H9 (cell line): Measurements from ENCODE around the gene PPFIBP2. TPM values are rescaled to one million over a fixed set of nuclear protein-coding genes. Genes with fewer than 3 reads are reported as not detected.

ENCODE experiments used
- DNase-seq: peaks from one replicate; pipeline ENCODE4 v3.0.0-alpha.2; 2017
- H2AFZ ChIP-seq: one replicate; pipeline ENCODE4 v1.6.1; 2013; ENCODE audit warnings: mild to moderate bottlenecking, low read length, control low read depth, moderate library complexity
- H2AK5ac ChIP-seq: 2 replicates; pipeline ENCODE4 v1.6.1; 2013; ENCODE audit warnings: low read length, control low read depth, mixed read lengths; ENCODE audit not compliant: insufficient read length
- H2BK120ac ChIP-seq: one replicate; pipeline ENCODE4 v1.6.1; 2013; ENCODE audit warnings: low read depth, mild to moderate bottlenecking, low read length, control low read depth, inconsistent platforms; ENCODE audit not compliant: poor library complexity, severe bottlenecking
- H2BK12ac ChIP-seq: 2 replicates; pipeline ENCODE4 v1.6.1; 2013; ENCODE audit warnings: low read length, control low read depth, mixed read lengths, low read depth; ENCODE audit not compliant: insufficient read length
- H2BK15ac ChIP-seq: 2 replicates; pipeline ENCODE4 v1.6.1; 2013; ENCODE audit warnings: low read depth, low read length, control low read depth
- H2BK20ac ChIP-seq: one replicate; pipeline ENCODE4 v1.6.1; 2013; ENCODE audit warnings: low read depth, mild to moderate bottlenecking, low read length, control low read depth, inconsistent platforms; ENCODE audit not compliant: poor library complexity, severe bottlenecking
- H2BK5ac ChIP-seq: 2 replicates; pipeline ENCODE4 v1.6.1; 2013; ENCODE audit warnings: low read length, control low read depth, mixed read lengths; ENCODE audit not compliant: insufficient read length
- H3K14ac ChIP-seq: 2 replicates; pipeline ENCODE4 v1.6.1; 2013; ENCODE audit warnings: low read length, control low read depth; ENCODE audit not compliant: insufficient read depth
- H3K18ac ChIP-seq: 2 replicates; pipeline ENCODE4 v1.6.1; 2013; ENCODE audit warnings: low read depth, mild to moderate bottlenecking, mixed read lengths, low read length, control low read depth; ENCODE audit not compliant: insufficient read length
- H3K23ac ChIP-seq: 2 replicates; pipeline ENCODE4 v1.6.1; 2013; ENCODE audit warnings: low read length, control low read depth, mixed read lengths, low read depth; ENCODE audit not compliant: insufficient read length
- H3K23me2 ChIP-seq: 2 replicates; pipeline ENCODE4 v1.6.1; 2013; ENCODE audit warnings: low read depth, mild to moderate bottlenecking, mixed read lengths, low read length, control low read depth; ENCODE audit not compliant: insufficient read length, poor library complexity, severe bottlenecking
- H3K27ac ChIP-seq: 2 replicates; pipeline ENCODE4 v1.5.1; 2013; ENCODE audit warnings: low read length, control low read depth, mixed read lengths, low read depth; ENCODE audit not compliant: insufficient read length
- H3K27me3 ChIP-seq: 2 replicates; pipeline ENCODE4 v1.6.1; 2013; ENCODE audit warnings: low read length, control low read depth, inconsistent platforms; ENCODE audit not compliant: insufficient read depth
- H3K4ac ChIP-seq: 2 replicates; pipeline ENCODE4 v1.6.1; 2013; ENCODE audit warnings: low read depth, mild to moderate bottlenecking, control low read depth, inconsistent platforms, low read length, moderate library complexity
- H3K4me1 ChIP-seq: 2 replicates; pipeline ENCODE4 v1.6.1; 2013; ENCODE audit warnings: low read length, control low read depth, inconsistent platforms; ENCODE audit not compliant: insufficient read depth
- H3K4me2 ChIP-seq: 2 replicates; pipeline ENCODE4 v1.6.1; 2013; ENCODE audit warnings: low read length, control low read depth, mixed read lengths; ENCODE audit not compliant: insufficient read length, insufficient read depth
- H3K56ac ChIP-seq: 2 replicates; pipeline ENCODE4 v1.6.1; 2013; ENCODE audit warnings: low read depth, mild to moderate bottlenecking, mixed read lengths, low read length, control low read depth; ENCODE audit not compliant: insufficient read length
- H3K79me1 ChIP-seq: 2 replicates; pipeline ENCODE4 v1.6.1; 2013; ENCODE audit warnings: low read depth, mild to moderate bottlenecking, moderate library complexity, low read length, control low read depth, inconsistent platforms; ENCODE audit not compliant: insufficient read depth, poor library complexity, severe bottlenecking
- H3K79me2 ChIP-seq: 2 replicates; pipeline ENCODE4 v1.6.1; 2013; ENCODE audit warnings: low read length, control low read depth, inconsistent platforms; ENCODE audit not compliant: insufficient read depth
- H3K9ac ChIP-seq: 2 replicates; pipeline ENCODE4 v1.6.1; 2013; ENCODE audit warnings: low read length, control low read depth, mixed read lengths; ENCODE audit not compliant: insufficient read length; ENCODE audit errors: extremely low read depth
- H3K9me3 ChIP-seq: one replicate; pipeline ENCODE4 v1.6.1; 2013; ENCODE audit warnings: low read depth, low read length, inconsistent platforms; ENCODE audit not compliant: control insufficient read depth
- H3T11ph ChIP-seq: one replicate; pipeline ENCODE4 v1.6.1; 2013; ENCODE audit warnings: mild to moderate bottlenecking, low read length, control low read depth, inconsistent platforms
- H4K20me1 ChIP-seq: one replicate; pipeline ENCODE4 v1.6.1; 2013; ENCODE audit not compliant: control insufficient read depth, insufficient read length, insufficient read depth
- H4K5ac ChIP-seq: 2 replicates; pipeline ENCODE4 v1.6.1; 2013; ENCODE audit warnings: low read depth, mild to moderate bottlenecking, mixed read lengths, low read length, control low read depth; ENCODE audit not compliant: insufficient read length
- H4K8ac ChIP-seq: replicated peaks from 2 replicates; pipeline ENCODE4 v1.6.1; 2013; ENCODE audit warnings: low read length, control low read depth, mixed read lengths, low read depth; ENCODE audit not compliant: insufficient read length
- H4K91ac ChIP-seq: 2 replicates; pipeline ENCODE4 v1.6.1; 2013; ENCODE audit warnings: low read depth, mild to moderate bottlenecking, moderate library complexity, mixed read lengths, low read length, control low read depth; ENCODE audit not compliant: insufficient read length
- H3K27ac Mint-ChIP-seq, 3 experiments: 2 replicates in 2 of 3; 3 replicates in 1 of 3; pipeline ENCODE4 v1.8.0; 2020 to 2021; ENCODE audit warnings: mixed read lengths in 3 of 3, mild to moderate bottlenecking in 1 of 3, moderate library complexity in 1 of 3
- H3K27me3 Mint-ChIP-seq: 2 replicates; pipeline ENCODE4 v1.8.0; 2021; ENCODE audit warnings: low read depth, mild to moderate bottlenecking, moderate library complexity, mixed read lengths
- H3K36me3 Mint-ChIP-seq, 3 experiments: 2 replicates in 2 of 3; 3 replicates in 1 of 3; pipeline ENCODE4 v1.8.0; 2020 to 2021; ENCODE audit warnings: low read depth in 3 of 3, mixed read lengths in 3 of 3; ENCODE audit not compliant: insufficient read depth in 1 of 3
- H3K4me1 Mint-ChIP-seq, 2 experiments: 2 replicates each; pipeline ENCODE4 v1.8.0; 2020; ENCODE audit warnings: mixed read lengths in 2 of 2
- H3K4me3 Mint-ChIP-seq, 2 experiments: 2 replicates in 1 of 2; 3 replicates in 1 of 2; pipeline ENCODE4 v1.8.0; 2020 to 2021; ENCODE audit warnings: mild to moderate bottlenecking in 2 of 2, mixed read lengths in 2 of 2, moderate library complexity in 1 of 2
- H3K9me3 Mint-ChIP-seq, 2 experiments: 2 replicates in 1 of 2; 3 replicates in 1 of 2; pipeline ENCODE4 v1.8.0; 2020; ENCODE audit warnings: mild to moderate bottlenecking in 2 of 2, mixed read lengths in 2 of 2, moderate library complexity in 1 of 2
- CTCF ChIP-seq: fragments of 200-600 bp; sonication (generic); conservative IDR thresholded peaks from 3 replicates; pipeline ENCODE4 v1.8.0; 2021; ENCODE audit warnings: antibody characterized with exemption, mild to moderate bottlenecking
- WGBS: extraction: QIAGEN DNeasy Blood & Tissue Kit; methylation state at CpG from one replicate; pipeline ENCODE4 v1.1.7; 2013; ENCODE audit warnings: missing lambda C conversion rate, low lambda C conversion rate, mixed read lengths; ENCODE audit not compliant: insufficient read length; ENCODE audit errors: extremely low coverage; 5-methylcytosine and 5-hydroxymethylcytosine counted together
- total RNA-seq: library from RNA; stranded (reverse); gene quantifications from 2 replicates; pipeline ENCODE4 v1.2.1, GENCODE V29; 2021

The PPFIBP2 gene
- total RNA-seq, 1 experiment from 2014 or later, result 8.3 TPM

DNA sequence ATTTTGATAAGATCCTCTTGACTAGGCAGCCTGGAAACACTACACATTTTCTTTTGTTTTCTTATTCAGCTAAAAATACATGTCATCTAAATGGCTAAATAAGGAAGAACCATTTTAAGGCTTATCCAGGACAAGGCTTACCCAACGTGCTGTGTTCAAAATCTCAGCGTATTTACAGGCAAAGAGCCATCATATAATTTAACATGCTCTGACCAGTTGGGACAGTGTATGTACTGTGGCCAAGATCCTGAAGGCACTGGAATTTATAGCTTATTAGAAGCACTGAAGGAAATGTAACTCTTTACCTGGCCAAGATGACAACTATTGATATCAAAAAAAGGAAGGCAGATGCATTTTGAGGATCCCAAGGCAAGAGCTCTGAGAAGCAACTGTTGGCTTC, 71.1 kb downstream of the PPFIBP2 start:
- Histone ChIP-seq H4K20me1 (no peaks in the 10 kb centered on the region), H3K14ac (no peak overlapping the region), H2AK5ac (no peak overlapping the region), H3K23ac (no peak overlapping the region), H2BK15ac (no peak overlapping the region), H2BK5ac (no peak overlapping the region), H2BK120ac (no peak overlapping the region), H4K8ac (no peak overlapping the region), H3K79me1 (no peaks in the 10 kb centered on the region), H3K4me1 (peaks cover 2% of the 10 kb centered on the region; the same call in 1 of the 2 replicates), H3K27me3 (no peaks in the 10 kb centered on the region), H3K23me2 (no peaks in the 10 kb centered on the region), H4K91ac (no peak overlapping the region), H3K56ac (no peak overlapping the region), H3K4me2 (no peak overlapping the region), H3K18ac (no peak overlapping the region), H2BK20ac (no peak overlapping the region), H2AFZ (no peak overlapping the region), H3T11ph (no peak overlapping the region), H2BK12ac (no peak overlapping the region), H4K5ac (no peak overlapping the region), H3K4ac (no peak overlapping the region), H3K79me2 (no peaks in the 10 kb centered on the region), H3K9ac (no peak overlapping the region), H3K27ac (no peak overlapping the region), H3K9me3 (no peaks in the 10 kb centered on the region)
- H3K4me1 Mint-ChIP-seq, result peaks cover 12 to 25% of the 10 kb centered on the region in 2 experiments
- no CpG with 5 or more reads among the region's 2 CpGs for WGBS
- peaks cover 0 to 4% (median 2%) of the 10 kb centered on the region in 3 experiments; a peak in 2 of 7 replicates for H3K36me3 Mint-ChIP-seq
- no peaks in the 10 kb centered on the region; the same call in 1 of the 2 replicates for H3K27me3 Mint-ChIP-seq
- no peaks in the 10 kb centered on the region for H3K9me3 Mint-ChIP-seq
- no peak for DNase-seq
- H3K4me3 Mint-ChIP-seq, result no peak overlapping the region
- no peak for TF ChIP-seq CTCF
- no peak overlapping the region for H3K27ac Mint-ChIP-seq
